Fibroblast of skin of scalp (primary cell): Measurements from ENCODE around the gene CPNE2.
"Not testable (repeated sequence)": the region's sequence is repeated elsewhere in the genome, so short reads cannot be mapped to it uniquely, and the experiment has no call there.

ENCODE experiments used
- DNase-seq: peaks from one replicate; pipeline ENCODE4 v3.0.0-alpha.2; 2013

The CPNE2 gene

GRCh38 chr16:57099965-57100364 is 7.6 kb downstream of the CPNE2 start:
- DNase-seq = peak; percentile 57

- DNase-seq = no peak
Measured at GRCh38 chr16:57100445-57100844, 8.1 kb downstream of the CPNE2 start.

GRCh38 chr16:57102888-57103851 is 10.8 kb downstream of the CPNE2 start:
- DNase-seq = no peak

- DNase-seq = no peak
Measured at GRCh38 chr16:57104706-57105105, 12.3 kb downstream of the CPNE2 start.

GRCh38 chr16:57105184-57105583 is 12.8 kb downstream of the CPNE2 start:
- DNase-seq = no peak

- DNase-seq = peak; percentile 18
Measured at GRCh38 chr16:57106767-57107166, 14.4 kb downstream of the CPNE2 start.

- no peak for DNase-seq
Measured at GRCh38 chr16:57107321-57107922, 15.0 kb downstream of the CPNE2 start.

GRCh38 chr16:57108432-57108831 is 16.0 kb downstream of the CPNE2 start:
- DNase-seq = no peak

GRCh38 chr16:57109259-57110105 is 17.1 kb downstream of the CPNE2 start:
- DNase-seq = not testable (repeated sequence)

- DNase-seq = no peak
Measured at GRCh38 chr16:57110937-57111336, 18.6 kb downstream of the CPNE2 start.

GRCh38 chr16:57111420-57111819 is 19.0 kb downstream of the CPNE2 start:
- DNase-seq = no peak

GRCh38 chr16:57112403-57113041 is 20.1 kb downstream of the CPNE2 start:
- no peak for DNase-seq

- no peak for DNase-seq
Measured at GRCh38 chr16:57113042-57113453, 20.7 kb downstream of the CPNE2 start.

- DNase-seq = no peak
Measured at GRCh38 chr16:57113664-57114063, 21.3 kb downstream of the CPNE2 start.

GRCh38 chr16:57115168-57115513 is 22.8 kb downstream of the CPNE2 start:
- DNase-seq = no peak

GRCh38 chr16:57115514-57116182 is 23.3 kb downstream of the CPNE2 start:
- peak; percentile 58 for DNase-seq

- DNase-seq = no peak
Measured at GRCh38 chr16:57118461-57119084, 26.2 kb downstream of the CPNE2 start.

GRCh38 chr16:57123216-57123973 is 31.0 kb downstream of the CPNE2 start:
- DNase-seq = no peak

GRCh38 chr16:57123974-57124674 is 31.7 kb downstream of the CPNE2 start:
- no peak for DNase-seq

GRCh38 chr16:57125376-57125775 is 33.0 kb downstream of the CPNE2 start:
- no peak for DNase-seq
